GM10847 (cell line): ENCODE results near the gene PRSS12.

Experiments
- POLR2A ChIP-seq: IDR thresholded peaks from 2 replicates; pipeline ENCODE4 v1.6.1; 2011; ENCODE audit not compliant: insufficient read length; ENCODE audit errors: extremely low read depth

Gene PRSS12

DNA sequence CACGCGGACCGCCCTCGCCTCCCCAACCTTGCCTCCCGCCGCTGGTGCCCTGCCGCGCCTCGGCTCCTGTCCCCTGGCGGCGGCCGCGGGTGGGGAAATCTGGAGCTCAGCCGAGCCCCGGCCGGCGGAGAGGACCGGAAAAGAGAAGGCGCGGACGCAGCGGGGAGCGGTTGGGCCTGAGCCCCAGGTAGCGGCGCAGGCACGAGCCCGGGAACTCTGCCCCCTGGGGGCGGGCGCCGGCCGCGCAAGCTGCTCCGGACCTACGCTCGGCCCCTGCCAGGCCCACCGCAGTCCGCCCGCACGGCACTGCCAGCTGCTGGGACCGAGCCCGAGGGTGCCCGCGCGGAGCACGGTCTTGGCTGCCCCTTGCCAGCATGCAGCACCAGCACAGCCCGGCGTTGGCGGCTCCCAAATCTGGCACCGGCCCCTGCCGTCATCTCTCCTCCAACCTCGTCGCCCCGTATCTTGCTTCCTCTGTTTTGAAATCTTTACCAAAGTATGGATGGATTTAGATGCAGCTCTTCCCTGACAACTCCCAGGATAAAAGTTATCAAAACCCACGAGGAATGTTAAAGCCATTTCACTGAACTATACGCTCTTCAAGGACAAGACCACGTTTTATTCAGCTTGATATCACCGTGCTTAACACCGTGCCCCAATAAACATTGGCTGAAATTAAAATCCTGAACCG is at the start of gene PRSS12:
TSS of gene PRSS12 (minus strand) at position 161 of the 691 bp plus-strand sequence. CDS start 283 bp downstream, outside the sequence.
- no peak for TF ChIP-seq POLR2A

GRCh38 chr4:118400356-118400755 is 47.6 kb upstream of the PRSS12 start:
- no peak for TF ChIP-seq POLR2A

GRCh38 chr4:118398226-118399090 is 45.7 kb upstream of the PRSS12 start:
- TF ChIP-seq POLR2A, result no peak

DNA sequence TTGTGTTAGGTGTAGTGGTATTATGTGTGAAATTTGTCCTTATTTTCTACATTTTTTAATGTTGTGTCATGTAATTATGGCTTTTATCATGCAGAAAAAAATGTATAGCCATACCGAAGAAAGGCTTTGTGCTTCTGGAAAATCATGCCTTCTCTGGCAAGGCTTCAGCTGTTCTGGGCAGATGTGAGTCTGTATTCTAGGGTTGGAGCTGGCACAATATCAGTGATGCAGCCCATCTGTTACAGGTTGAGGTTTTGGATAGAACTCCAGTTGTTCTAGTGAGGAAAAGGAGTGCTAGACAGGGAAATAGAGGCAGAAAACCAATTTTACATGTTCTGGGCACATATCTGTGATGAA is 44.8 kb upstream of the PRSS12 start:
- TF ChIP-seq POLR2A, result no peak

- no peak for TF ChIP-seq POLR2A
Observed at GRCh38 chr4:118396881-118397622, 44.2 kb upstream of the PRSS12 start.

GRCh38 chr4:118395057-118395644 is 42.3 kb upstream of the PRSS12 start:
- TF ChIP-seq POLR2A, result no peak

DNA sequence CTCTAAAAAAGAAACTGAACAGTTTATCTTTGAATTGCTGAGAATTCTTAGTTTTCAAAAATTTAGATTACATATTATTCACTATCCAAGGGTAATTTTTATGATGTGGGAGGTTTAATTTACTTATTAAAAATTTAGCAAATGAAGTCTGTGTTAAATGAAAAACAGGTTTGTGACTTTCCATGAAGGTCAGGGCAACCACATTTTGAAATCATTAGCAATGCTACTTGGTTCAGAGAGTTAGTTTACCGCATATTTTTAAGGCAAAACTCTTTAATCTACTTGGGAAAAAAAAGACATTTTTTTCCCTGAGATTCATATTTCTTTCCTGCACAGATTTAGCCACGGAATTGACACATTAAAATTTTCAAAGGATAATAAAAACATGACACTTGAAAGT is 37.3 kb upstream of the PRSS12 start:
- no peak for TF ChIP-seq POLR2A

GRCh38 chr4:118389721-118390120 is 36.9 kb upstream of the PRSS12 start:
- no peak for TF ChIP-seq POLR2A

DNA sequence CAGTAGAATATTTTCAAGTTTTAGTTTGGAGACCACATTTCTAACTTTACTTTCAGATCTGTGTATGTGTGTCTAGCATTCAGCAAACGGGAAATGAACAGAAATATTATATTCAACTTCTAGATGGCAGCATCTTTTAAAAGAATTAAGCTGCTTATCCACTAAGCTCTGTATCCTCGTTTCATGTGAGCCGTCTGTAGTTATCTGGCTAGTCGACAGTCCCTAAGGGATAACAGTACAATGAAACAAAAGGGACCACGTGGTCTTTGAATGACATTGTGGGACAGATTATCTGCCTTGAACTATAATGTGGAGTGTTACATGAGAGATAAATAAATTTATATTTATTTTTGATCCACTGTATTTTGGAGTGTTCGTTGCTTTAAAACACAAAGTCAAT is 35.8 kb upstream of the PRSS12 start:
- no peak for TF ChIP-seq POLR2A

DNA sequence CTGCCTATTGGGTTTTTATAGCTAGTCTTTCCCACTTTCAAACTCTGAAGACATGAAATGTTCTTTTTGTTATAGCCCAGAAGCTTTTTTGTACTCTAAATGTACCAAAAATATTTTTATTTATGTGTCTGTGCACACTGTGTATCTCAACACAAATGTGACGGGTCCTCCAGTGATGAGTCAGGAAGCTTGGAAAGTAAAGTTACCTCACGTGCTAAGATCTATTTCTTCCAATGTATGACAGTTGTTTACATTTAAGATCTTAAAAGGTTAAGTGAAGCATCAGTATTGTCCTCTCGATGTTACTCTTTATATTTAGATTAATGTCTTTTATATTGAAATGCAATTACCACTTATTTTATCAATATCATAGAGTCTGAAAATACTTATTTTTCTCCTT is 29.1 kb upstream of the PRSS12 start:
- no peak for TF ChIP-seq POLR2A

DNA sequence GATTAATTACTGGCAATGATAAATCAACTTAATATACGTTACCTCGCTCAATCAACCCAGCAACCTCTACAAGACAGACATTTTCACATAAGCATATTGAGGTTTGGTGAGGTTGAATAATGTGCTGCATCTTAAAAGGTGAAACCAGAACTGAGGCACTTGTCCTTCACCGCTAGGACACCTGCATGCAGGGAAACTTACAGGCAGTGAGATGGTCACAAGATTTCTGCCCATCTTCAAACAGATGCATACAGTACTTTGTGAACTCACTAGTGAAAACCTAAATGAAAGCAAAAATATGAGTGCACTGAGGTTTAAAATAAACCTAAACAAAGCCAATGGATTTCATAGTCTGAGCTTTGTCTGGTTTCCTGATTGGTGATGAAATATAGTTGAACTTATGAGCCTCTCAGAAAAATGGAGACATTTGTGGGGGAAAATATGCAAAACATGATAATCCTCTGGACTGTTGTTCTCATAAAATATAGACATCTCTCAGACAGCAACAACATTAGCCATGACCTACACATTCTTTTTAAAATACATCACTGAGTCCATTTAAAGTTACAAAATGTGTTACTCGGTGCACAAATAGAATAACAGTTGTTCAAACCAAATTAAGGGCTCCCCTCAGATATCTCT is 20.9 kb upstream of the PRSS12 start:
- TF ChIP-seq POLR2A, result no peak

DNA sequence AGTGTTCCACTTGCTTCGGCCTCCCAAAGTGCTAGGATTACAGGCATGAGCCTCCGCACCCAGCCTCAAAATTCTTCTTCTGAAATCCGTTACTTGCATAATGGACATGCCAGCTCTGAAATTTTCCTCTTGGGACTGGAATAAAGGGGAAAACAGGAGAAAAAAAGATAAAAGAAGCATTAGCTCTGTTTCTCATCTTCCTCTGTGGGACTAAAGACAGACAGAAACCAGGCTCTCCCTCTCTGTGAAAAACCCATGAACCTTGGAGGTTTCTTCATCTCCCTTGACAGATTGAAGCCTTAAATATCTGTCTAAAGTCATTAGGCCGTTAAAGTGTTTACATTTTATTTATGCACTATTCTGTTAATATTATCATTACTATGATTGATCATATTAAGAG is 19.4 kb upstream of the PRSS12 start:
- no peak for TF ChIP-seq POLR2A

DNA sequence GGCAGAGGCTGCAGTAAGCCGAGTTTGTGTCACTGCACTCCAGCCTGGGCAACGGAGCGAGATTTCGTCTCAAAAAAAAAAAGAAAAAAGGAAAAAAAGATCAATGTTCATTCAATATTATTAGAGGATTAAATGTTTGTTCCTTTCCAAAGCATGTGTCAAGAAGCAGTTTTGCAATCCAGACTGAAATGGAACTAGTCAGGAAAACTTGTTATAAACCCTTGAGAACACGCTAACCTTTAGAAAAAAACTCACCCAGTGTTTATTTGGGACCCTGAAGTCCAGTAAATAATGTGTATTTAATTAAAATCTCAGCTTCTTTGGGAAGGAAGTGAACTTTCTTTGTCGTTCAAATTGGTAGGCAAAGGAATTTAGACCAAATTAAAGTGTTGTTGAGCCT is 16.4 kb upstream of the PRSS12 start:
- TF ChIP-seq POLR2A, result no peak

DNA sequence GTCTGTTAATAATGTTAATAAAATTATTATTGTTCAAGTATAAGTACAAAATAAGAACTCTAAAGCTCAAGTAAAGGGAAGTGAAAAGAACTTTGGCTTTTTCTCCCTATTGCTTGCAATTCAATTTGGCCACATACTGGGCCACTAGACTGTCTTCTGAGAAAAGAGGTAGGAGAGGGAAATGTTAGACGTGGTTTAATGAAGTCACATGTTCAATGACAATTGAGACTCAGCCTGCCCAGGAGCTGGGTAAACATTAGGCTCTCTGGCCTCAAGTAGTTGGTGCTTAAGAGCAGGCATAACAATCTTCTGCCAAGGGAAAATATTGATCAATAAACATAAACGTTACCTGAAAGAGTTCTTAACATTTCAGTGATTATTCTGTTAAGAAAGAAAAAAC is 15.1 kb upstream of the PRSS12 start:
- no peak for TF ChIP-seq POLR2A

DNA sequence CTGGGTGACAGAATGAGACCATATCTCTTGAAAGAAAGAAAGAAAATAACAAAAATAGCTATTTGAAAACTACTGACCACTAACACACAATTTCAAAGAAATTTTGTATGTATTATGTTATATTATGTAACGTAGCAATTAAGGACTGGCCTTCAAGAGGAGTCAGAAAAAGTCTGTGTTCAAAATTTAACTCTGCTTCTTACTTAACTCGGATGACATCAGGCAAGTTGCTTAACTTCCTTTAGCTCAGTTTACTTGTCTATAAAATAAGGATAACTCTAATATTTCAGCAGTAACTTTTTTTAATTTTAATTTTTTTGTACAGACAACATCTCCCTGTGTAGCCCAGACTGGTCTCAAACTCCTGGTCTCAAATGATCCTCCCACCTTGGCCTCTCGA is 14.6 kb upstream of the PRSS12 start:
- no peak for TF ChIP-seq POLR2A
